A549 treated with AZD9567 at 1 μM for 4 hours (cell line): Measurements from ENCODE around the gene CD200. TPM values are rescaled to one million over a fixed set of nuclear protein-coding genes. Genes with fewer than 3 reads are reported as not detected.

Source experiments
- total RNA-seq: library from RNA; stranded (reverse); fragments of 200-300 nt; extraction: Qiagen RNA extraction; gene quantifications from 5 replicates; pipeline ENCODE4 v1.2.3, GENCODE V29; 2022; ENCODE audit not compliant: insufficient read depth

The CD200 gene
- not detected in 5 replicates for total RNA-seq

DNA sequence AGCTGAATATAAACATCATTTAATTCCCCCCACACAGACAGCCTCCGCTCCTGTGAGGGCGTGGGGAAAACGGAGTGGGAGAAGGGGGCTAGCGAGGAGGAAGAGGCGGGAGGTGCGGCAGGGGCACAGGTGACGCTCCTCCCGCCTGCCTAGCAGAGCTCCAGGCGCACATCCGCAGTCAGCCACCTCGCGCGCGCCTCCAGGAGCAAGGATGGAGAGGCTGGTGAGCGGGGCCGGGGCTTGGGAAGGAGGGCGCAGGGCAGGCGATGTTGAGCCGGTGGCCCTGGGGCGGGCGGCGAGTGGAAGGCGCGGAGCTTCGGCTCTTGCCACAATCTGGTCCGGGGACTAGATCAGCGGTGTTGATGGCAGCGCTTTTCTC lies at the start of gene CD200:
Gene CD200, plus strand, starts transcription at position 155 of the 379 bp plus-strand sequence. Its CDS starts 57 bp downstream, at position 212.

GRCh38 chr3:112293368-112294321 lies 39.3 kb upstream of the CD200 start, which contains the start of gene SLC9C1:
TSS of gene SLC9C1 (minus strand) at chr3:112294216. CDS start at chr3:112286791, 7,425 bp downstream.

Other genes starting within 250 kb of the CD200 start
- gene C3orf52, start 246.8 kb upstream of the CD200 start, total RNA-seq, result 10.6 to 13.3 TPM (median 12.2 TPM) in 5 replicates
- not detected in 5 replicates for gene GCSAM, start 199.9 kb upstream of the CD200 start, total RNA-seq
- gene SLC9C1, start 38.9 kb upstream of the CD200 start, total RNA-seq, result not detected in 5 replicates
- gene BTLA, start 166.3 kb downstream of the CD200 start, total RNA-seq, result not detected in 5 replicates
- 45.2 to 58.1 TPM (median 47.0 TPM) in 5 replicates for gene ATG3, start 228.8 kb downstream of the CD200 start, total RNA-seq
- gene SLC35A5, start 228.9 kb downstream of the CD200 start, total RNA-seq, result 15.9 to 25.4 TPM (median 18.2 TPM) in 5 replicates